Panc1 (cell line): ENCODE results near the gene GLIPR2. TPM values are rescaled to one million over a fixed set of nuclear protein-coding genes. Genes with fewer than 3 reads are reported as not detected.

Source experiments
- ATAC-seq: fragments of 200-7000 bp; cut with Tn5 transposase; 2 replicates; pipeline ENCODE4 v1.9.1; 2020; ENCODE audit warnings: mild to moderate bottlenecking, moderate library complexity
- BruUV-seq: library from RNA; stranded (reverse); fragments of 400-500 nt; replicated peaks from 2 replicates; lab custom pipeline; 2021; lab: Mats Ljungman, UMichigan
- CTCF ChIA-PET: fragments of 300-600 bp; sonication (Branson Sonifier 250); formaldehyde crosslinking; loops from one replicate; lab custom pipeline; 2022; ENCODE audit warnings: antibody characterized with exemption; lab: Charles Lee
- POLR2A ChIA-PET: fragments of 300-600 bp; sonication (Branson Sonifier 250); formaldehyde crosslinking; loops from one replicate; lab custom pipeline; 2022; ENCODE audit warnings: antibody characterized with exemption; lab: Charles Lee
- DNase-seq: peaks from one replicate; pipeline ENCODE4 v3.0.0-alpha.2; 2010; ENCODE audit warnings: low read depth, low spot score
- H3K27ac ChIP-seq: 2 replicates; pipeline ENCODE4 v1.5.1; 2011; ENCODE audit warnings: mild to moderate bottlenecking, low read length, inconsistent platforms
- H3K27me3 ChIP-seq: fragments of 200-500 bp; sonication (Bioruptor generic); 2 replicates; pipeline ENCODE4 v1.6.0; 2014; ENCODE audit warnings: low read length, inconsistent platforms; ENCODE audit not compliant: control insufficient read depth, insufficient read depth
- H3K36me3 ChIP-seq: fragments of 200-500 bp; sonication (Bioruptor generic); 2 replicates; pipeline ENCODE4 v1.5.1; 2014; ENCODE audit warnings: inconsistent platforms, mild to moderate bottlenecking, low read length, moderate library complexity; ENCODE audit not compliant: control insufficient read depth, insufficient read depth
- H3K4me1 ChIP-seq: 2 replicates; pipeline ENCODE4 v1.5.1; 2011; ENCODE audit warnings: inconsistent platforms, mild to moderate bottlenecking, low read length, moderate library complexity; ENCODE audit not compliant: control insufficient read depth, insufficient read depth
- H3K4me3 ChIP-seq, 2 experiments: 2 replicates each; pipeline ENCODE4 v1.5.1; 2011 to 2012; ENCODE audit warnings: low read depth in 2 of 2, low read length in 2 of 2, mild to moderate bottlenecking in 2 of 2, inconsistent platforms in 1 of 2, moderate library complexity in 1 of 2
- H3K9me3 ChIP-seq: fragments of 200-500 bp; sonication (Bioruptor generic); 2 replicates; pipeline ENCODE4 v1.5.1; 2014; ENCODE audit warnings: low read depth, mild to moderate bottlenecking, inconsistent platforms, low read length, moderate library complexity; ENCODE audit not compliant: control insufficient read depth, insufficient read depth
- CTCF ChIP-seq: fragments of 450-650 bp; IDR thresholded peaks from 2 replicates; pipeline ENCODE4 v1.5.1; 2017; ENCODE audit warnings: mild to moderate bottlenecking
- POLR2AphosphoS5 ChIP-seq: IDR thresholded peaks from 2 replicates; pipeline ENCODE4 v1.6.1; 2012; ENCODE audit warnings: mild to moderate bottlenecking, low read depth, low read length, moderate library complexity
- REST ChIP-seq, 2 experiments: IDR thresholded peaks; 2 replicates each; pipeline ENCODE4 v1.6.1; 2011 to 2012; ENCODE audit warnings: low read depth in 2 of 2, control low read depth in 1 of 2, low read length in 1 of 2, mild to moderate bottlenecking in 1 of 2, moderate library complexity in 1 of 2; ENCODE audit not compliant: insufficient read depth in 1 of 2
- SIN3A ChIP-seq: IDR thresholded peaks from 2 replicates; pipeline ENCODE4 v1.6.1; 2012; ENCODE audit warnings: low read depth, mild to moderate bottlenecking, low read length, moderate library complexity, borderline replicate concordance; ENCODE audit not compliant: insufficient read depth
- TCF7L2 ChIP-seq: IDR thresholded peaks from 2 replicates; pipeline ENCODE4 v1.6.1; 2011; ENCODE audit warnings: mild to moderate bottlenecking, low read depth, low read length, inconsistent platforms
- in situ Hi-C: cut with HindIII; loops from 2 replicates; pipeline ENCODE4 v1.10.0; 2016; ENCODE audit warnings: low sequenced_read_pairs, low pct_unique_long_range_greater_than_20kb
- intact Hi-C: fragments of 100-400 bp; cut with micrococcal nuclease; formaldehyde crosslinking; loops from one replicate; pipeline ENCODE4 v1.10.0; 2022; ENCODE audit not compliant: unreplicated experiment
- total RNA-seq: library from RNA; stranded (reverse); gene quantifications from one replicate; pipeline ENCODE4 v1.2.1, GENCODE V29; 2021; ENCODE audit not compliant: unreplicated experiment

The GLIPR2 gene
- total RNA-seq, 1 experiment from 2014 or later = 4.9 TPM

DNA sequence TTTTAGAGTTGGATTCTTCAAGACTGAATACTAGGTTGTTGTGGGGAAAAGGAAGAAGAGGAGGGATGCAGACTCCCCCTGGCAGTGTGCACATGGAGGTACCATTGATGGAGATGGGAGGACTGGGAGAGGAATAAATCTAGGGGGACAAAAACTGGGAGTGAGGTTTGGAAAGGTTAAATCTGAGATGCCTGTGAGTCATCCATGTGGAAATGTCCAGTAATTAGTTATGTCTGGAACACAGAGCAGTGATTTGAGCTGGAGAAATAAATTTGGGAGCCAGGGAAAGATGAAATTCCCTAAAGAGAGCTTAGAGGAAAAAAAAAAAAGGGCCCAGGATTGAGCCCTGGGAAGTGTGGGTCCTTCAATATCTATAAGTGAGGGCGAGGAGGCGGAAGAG lies 24.7 kb downstream of the GLIPR2 start:
- TF ChIP-seq POLR2AphosphoS5 = no peak
- no peak for TF ChIP-seq REST (IDR thresholded peaks at IDR 0.05; ENCODE audit: insufficient read depth in 1 of 2, low read depth in 2 of 2, low read length in 1 of 2)
- Histone ChIP-seq H3K9me3 (no peaks in the 10 kb centered on the region; the same call in 1 of the 2 replicates), H3K4me3 (no peak overlapping the region), H3K36me3 (no peaks in the 10 kb centered on the region), H3K27ac (no peak overlapping the region), H3K27me3 (no peaks in the 10 kb centered on the region), H3K4me1 (peaks cover 10% of the 10 kb centered on the region; the same call in 1 of the 2 replicates)
- ChIA-PET CTCF (interaction anchor here (0.6 kb wide), 1 partner anchor 29 kb away, joined by 7 read pairs; no protein-coding TSS in a partner anchor), POLR2A (interaction anchor here (0.6 to 0.8 kb wide), 2 partner anchors 9 to 36 kb away, joined by 3 read pairs; no protein-coding TSS in a partner anchor)
- intact Hi-C loops (no loop called here), in situ Hi-C loops (no loop called here)
- no TSS peak for BruUV-seq
- ATAC-seq = no peak
- no peak for DNase-seq

GRCh38 chr9:36162211-36162738 lies 25.7 kb downstream of the GLIPR2 start:
- no peaks in the 10 kb centered on the region for H3K36me3 ChIP-seq
- DNase-seq (no peak), ATAC-seq (no peak)
- H3K27me3 ChIP-seq = no peaks in the 10 kb centered on the region
- TF ChIP-seq TCF7L2 = no peak
- TF ChIP-seq REST (IDR thresholded peaks at IDR 0.05; ENCODE audit: insufficient read depth in 1 of 2, low read depth in 2 of 2, low read length in 1 of 2) = no peak
- TF ChIP-seq POLR2AphosphoS5 = no peak
- TF ChIP-seq CTCF = no peak
- TF ChIP-seq SIN3A = no peak
- intact Hi-C loops = no loop called here
- peaks cover 11% of the 10 kb centered on the region; the same call in 1 of the 2 replicates for H3K4me1 ChIP-seq
- H3K27ac ChIP-seq = no peak overlapping the region
- H3K4me3 ChIP-seq = no peak overlapping the region
- ChIA-PET POLR2A (no interaction called here), CTCF (no interaction called here)
- in situ Hi-C loops = no loop called here
- no TSS peak for BruUV-seq
- H3K9me3 ChIP-seq = no peaks in the 10 kb centered on the region
